CD4-positive, alpha-beta T cell treated with Interleukin-17A for 4 hours (primary cell): ENCODE results near the gene RNF5.

ENCODE experiments used
- DNase-seq: peaks from one replicate; pipeline ENCODE4 v3.0.0-alpha.2; 2020; ENCODE audit warnings: mixed read lengths

Gene RNF5

DNA sequence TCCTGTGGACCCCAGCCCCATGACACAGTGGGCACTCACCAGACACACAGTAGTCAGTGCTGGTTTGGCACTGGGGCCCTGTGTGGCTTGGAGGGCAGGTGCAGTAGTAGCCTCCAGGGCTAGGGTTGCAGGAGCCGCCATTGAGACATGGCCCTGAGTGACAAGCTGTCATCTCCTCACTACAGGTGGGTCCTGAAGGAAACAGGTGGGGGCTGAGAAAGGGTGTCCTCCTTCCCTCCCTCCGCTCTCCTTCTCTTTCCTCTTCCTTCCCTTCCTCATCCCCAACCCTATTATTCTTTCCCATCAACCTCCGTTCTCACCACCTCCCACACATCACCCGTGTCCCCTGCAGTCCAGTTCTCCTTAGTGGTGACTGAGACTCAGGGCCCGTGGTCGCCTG is 35.4 kb downstream of the RNF5 start:
- DNase-seq = no peak

DNA sequence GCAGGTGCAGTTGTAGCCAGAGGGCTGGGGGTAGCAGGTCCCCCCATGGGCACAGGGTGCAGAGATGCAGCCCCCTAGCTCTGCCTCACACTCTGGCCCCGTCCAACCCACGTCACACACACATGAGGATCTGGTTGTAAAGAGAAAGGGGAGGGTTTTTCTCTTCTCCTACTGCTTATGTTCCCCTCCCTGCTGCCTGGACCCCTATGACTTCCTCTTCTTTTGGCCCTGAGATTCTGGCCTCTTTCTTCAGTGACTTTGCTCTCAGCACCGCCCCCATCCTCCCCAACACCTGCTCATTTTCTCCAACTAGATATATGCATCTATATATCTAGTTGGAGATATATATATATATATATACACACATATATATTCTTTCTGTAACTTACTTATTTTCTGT is 35.9 kb downstream of the RNF5 start:
- no peak for DNase-seq

- no peak for DNase-seq
These were observed 37.4 kb downstream of the RNF5 start for GRCh38 chr6:32215617-32216016.

DNA sequence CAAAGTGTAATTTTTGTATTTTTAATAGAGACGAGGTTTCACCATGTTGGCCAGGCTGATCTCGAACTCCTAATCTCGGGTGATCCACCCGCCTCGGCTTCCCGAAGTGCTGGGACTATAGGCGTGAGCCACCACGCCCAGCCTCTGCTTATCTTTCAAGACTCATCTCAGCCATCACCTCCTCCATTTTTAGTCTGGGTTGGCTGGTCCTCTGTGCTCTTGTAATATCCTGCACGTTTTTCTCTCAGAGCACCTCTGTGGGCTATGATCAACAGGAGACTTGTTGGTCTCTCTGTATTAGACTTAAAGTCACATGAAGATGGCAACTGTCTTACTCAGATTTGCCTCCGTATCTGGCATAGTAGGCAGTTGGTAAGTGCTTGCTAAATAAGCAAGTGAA is 38.1 kb downstream of the RNF5 start:
- no peak for DNase-seq

- DNase-seq = no peak
These were observed 38.8 kb downstream of the RNF5 start for GRCh38 chr6:32216998-32217397.

DNA sequence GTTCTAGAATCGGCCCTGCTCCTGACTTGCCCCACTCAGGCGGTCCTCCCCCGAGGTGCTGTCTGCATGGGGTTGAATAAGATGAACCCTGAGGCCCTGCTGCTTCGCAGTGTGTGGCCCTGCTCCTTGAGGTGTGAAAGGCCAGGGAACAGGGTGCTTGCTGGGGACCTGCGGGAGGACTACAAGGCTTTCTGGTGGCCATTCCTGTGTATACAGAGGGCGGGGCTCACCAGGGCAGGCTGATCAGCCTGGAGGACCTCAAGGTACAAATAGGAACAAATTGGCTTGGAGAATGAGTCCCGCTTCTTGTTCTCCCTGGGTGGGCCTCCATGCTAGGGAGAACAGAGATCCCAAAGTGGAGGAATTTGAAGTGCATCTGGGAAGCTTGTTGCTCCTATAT is 40.0 kb downstream of the RNF5 start:
- DNase-seq = no peak

GRCh38 chr6:32220021-32220420 is 41.8 kb downstream of the RNF5 start:
- no peak for DNase-seq

- no peak for DNase-seq
These were observed 44.4 kb downstream of the RNF5 start for GRCh38 chr6:32222333-32223230.

- no peak for DNase-seq
These were observed 45.3 kb downstream of the RNF5 start, which contains the start of gene NOTCH4 for GRCh38 chr6:32223258-32224235. Gene NOTCH4 (minus strand): TSS chr6:32224067. CDS start chr6:32223928, 139 bp downstream.

DNA sequence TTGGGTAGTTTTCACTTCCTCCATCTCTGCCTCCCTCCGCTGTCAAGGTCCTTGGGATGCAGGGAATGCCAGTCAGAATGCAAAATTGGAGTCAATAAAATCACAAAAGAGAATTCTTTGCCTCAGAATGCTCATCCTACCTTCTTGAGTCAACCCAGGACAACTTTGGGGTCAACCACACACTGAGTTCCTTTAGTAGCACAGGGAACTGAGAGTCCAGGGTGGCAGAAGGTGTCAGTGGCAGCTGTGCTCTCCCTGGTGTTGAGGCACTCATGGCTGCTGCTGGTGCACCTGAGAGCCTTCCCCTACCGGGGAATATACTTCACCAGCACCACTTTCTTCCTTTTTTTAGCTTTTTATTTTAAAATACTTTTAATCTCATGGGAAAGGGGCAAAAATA is 46.5 kb downstream of the RNF5 start:
- DNase-seq = no peak

- DNase-seq = no peak
These were observed 48.2 kb downstream of the RNF5 start for GRCh38 chr6:32226434-32226833.
